Measurements from ENCODE around the gene NUDT5.

GRCh38 chr10:12144538-12144937 is 51.2 kb downstream of the NUDT5 start:
- TF ChIP-seq, protein P1, sequence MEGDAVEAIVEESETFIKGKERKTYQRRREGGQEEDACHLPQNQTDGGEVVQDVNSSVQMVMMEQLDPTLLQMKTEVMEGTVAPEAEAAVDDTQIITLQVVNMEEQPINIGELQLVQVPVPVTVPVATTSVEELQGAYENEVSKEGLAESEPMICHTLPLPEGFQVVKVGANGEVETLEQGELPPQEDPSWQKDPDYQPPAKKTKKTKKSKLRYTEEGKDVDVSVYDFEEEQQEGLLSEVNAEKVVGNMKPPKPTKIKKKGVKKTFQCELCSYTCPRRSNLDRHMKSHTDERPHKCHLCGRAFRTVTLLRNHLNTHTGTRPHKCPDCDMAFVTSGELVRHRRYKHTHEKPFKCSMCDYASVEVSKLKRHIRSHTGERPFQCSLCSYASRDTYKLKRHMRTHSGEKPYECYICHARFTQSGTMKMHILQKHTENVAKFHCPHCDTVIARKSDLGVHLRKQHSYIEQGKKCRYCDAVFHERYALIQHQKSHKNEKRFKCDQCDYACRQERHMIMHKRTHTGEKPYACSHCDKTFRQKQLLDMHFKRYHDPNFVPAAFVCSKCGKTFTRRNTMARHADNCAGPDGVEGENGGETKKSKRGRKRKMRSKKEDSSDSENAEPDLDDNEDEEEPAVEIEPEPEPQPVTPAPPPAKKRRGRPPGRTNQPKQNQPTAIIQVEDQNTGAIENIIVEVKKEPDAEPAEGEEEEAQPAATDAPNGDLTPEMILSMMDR (IDR thresholded peaks at IDR 0.05) = no peak
- no peak for TF ChIP-seq POLR2A (IDR thresholded peaks at IDR 0.05)

Data from lower leg skin (tissue), 3 donors.